ENCODE data around the gene OR56B1. TPM values are rescaled to one million over a fixed set of nuclear protein-coding genes. Genes with fewer than 3 reads are reported as not detected.

OR56B1 gene
- total and polyA plus RNA-seq, 2 donors: 0.11 TPM; not detected in 1

GRCh38 chr11:5749836-5750235 lies 13.6 kb downstream of the OR56B1 start:
- H3K4me1 ChIP-seq (ENCODE audit: control insufficient read depth in 2 of 2, insufficient read depth in 2 of 2, low read length in 2 of 2): no peaks in the 10 kb centered on the region
- H3K9me3 ChIP-seq (ENCODE audit: control insufficient read depth in 2 of 2, insufficient read depth in 1 of 2, low read length in 1 of 2): no peaks in the 10 kb centered on the region
- no peaks in the 10 kb centered on the region for H3K27me3 ChIP-seq (ENCODE audit: control insufficient read depth in 2 of 2, insufficient read depth in 1 of 2, low read length in 1 of 2)
- no peaks in the 10 kb centered on the region for H3K36me3 ChIP-seq (ENCODE audit: control insufficient read depth in 2 of 2, insufficient read depth in 2 of 2, low read length in 1 of 2)
- 96% methylated on average over 3 of the region's 3 CpGs for WGBS
- H3K27ac ChIP-seq (ENCODE audit: low read depth in 1 of 2, low read length in 1 of 2): no peak overlapping the region
- no peak overlapping the region for H3K4me3 ChIP-seq (ENCODE audit: low read length in 2 of 2)
- DNase-seq (ENCODE audit: low read depth in 6 of 9, low spot score in 9 of 9): no peak

- Histone ChIP-seq H3K9me3 (ENCODE audit: control insufficient read depth in 2 of 2, insufficient read depth in 1 of 2, low read length in 1 of 2) (no peaks in the 10 kb centered on the region), H3K4me3 (ENCODE audit: low read length in 2 of 2) (no peak within 1 kb of the TSS), H3K36me3 (ENCODE audit: control insufficient read depth in 2 of 2, insufficient read depth in 2 of 2, low read length in 1 of 2) (no peaks in the 10 kb centered on the region), H3K4me1 (ENCODE audit: control insufficient read depth in 2 of 2, insufficient read depth in 2 of 2, low read length in 2 of 2) (no peaks in the 10 kb centered on the region), H3K27me3 (ENCODE audit: control insufficient read depth in 2 of 2, insufficient read depth in 1 of 2, low read length in 1 of 2) (no peaks in the 10 kb centered on the region), H3K27ac (ENCODE audit: low read depth in 1 of 2, low read length in 1 of 2) (no peak within 1 kb of the TSS)
- DNase-seq (ENCODE audit: low read depth in 6 of 9, low spot score in 9 of 9): no peak
- WGBS: 100% methylated on average over 1 of the region's 1 CpG
Measured at GRCh38 chr11:5753943-5754342, 17.7 kb downstream of the OR56B1 start, which contains the start of gene OR52N4. Gene OR52N4, plus strand, starts transcription at chr11:5754243. Its CDS starts 498 bp downstream, at chr11:5754741.

GRCh38 chr11:5767056-5767455 lies 30.8 kb downstream of the OR56B1 start:
- no peak overlapping the region for H3K4me3 ChIP-seq (ENCODE audit: low read length in 2 of 2)
- no peak for DNase-seq (ENCODE audit: low read depth in 6 of 9, low spot score in 9 of 9)
- no peak overlapping the region for H3K27ac ChIP-seq (ENCODE audit: low read depth in 1 of 2, low read length in 1 of 2)
- H3K27me3 ChIP-seq (ENCODE audit: control insufficient read depth in 2 of 2, insufficient read depth in 1 of 2, low read length in 1 of 2): no peaks in the 10 kb centered on the region
- no peaks in the 10 kb centered on the region for H3K4me1 ChIP-seq (ENCODE audit: control insufficient read depth in 2 of 2, insufficient read depth in 2 of 2, low read length in 2 of 2)
- H3K36me3 ChIP-seq (ENCODE audit: control insufficient read depth in 2 of 2, insufficient read depth in 2 of 2, low read length in 1 of 2): no peaks in the 10 kb centered on the region
- WGBS: 82% methylated on average over 1 of the region's 1 CpG
- H3K9me3 ChIP-seq (ENCODE audit: control insufficient read depth in 2 of 2, insufficient read depth in 1 of 2, low read length in 1 of 2): no peaks in the 10 kb centered on the region

- no peak for DNase-seq (ENCODE audit: low read depth in 6 of 9, low spot score in 9 of 9)
- no peaks in the 10 kb centered on the region for H3K9me3 ChIP-seq (ENCODE audit: control insufficient read depth in 2 of 2, insufficient read depth in 1 of 2, low read length in 1 of 2)
- H3K27me3 ChIP-seq (ENCODE audit: control insufficient read depth in 2 of 2, insufficient read depth in 1 of 2, low read length in 1 of 2): no peaks in the 10 kb centered on the region
- H3K4me3 ChIP-seq (ENCODE audit: low read length in 2 of 2): no peak within 1 kb of the TSS
- H3K4me1 ChIP-seq (ENCODE audit: control insufficient read depth in 2 of 2, insufficient read depth in 2 of 2, low read length in 2 of 2): no peaks in the 10 kb centered on the region
- WGBS: 80% methylated on average over 4 of the region's 4 CpGs
- H3K27ac ChIP-seq (ENCODE audit: low read depth in 1 of 2, low read length in 1 of 2): no peak within 1 kb of the TSS
- H3K36me3 ChIP-seq (ENCODE audit: control insufficient read depth in 2 of 2, insufficient read depth in 2 of 2, low read length in 1 of 2): no peaks in the 10 kb centered on the region
Measured at GRCh38 chr11:5783255-5783654, 47.0 kb downstream of the OR56B1 start, which contains the start of gene OR52N5. Gene OR52N5, minus strand, starts transcription at chr11:5783355. Its CDS starts 4,721 bp downstream, at chr11:5778634.

Other genes starting within 250 kb of the OR56B1 start
- not detected for gene OR52D1, start 247.8 kb upstream of the OR56B1 start, total RNA-seq
- not detected for gene OR52D1, start 247.8 kb upstream of the OR56B1 start, polyA plus RNA-seq
- under 0.01 TPM for gene UBQLN3, start 226.5 kb upstream of the OR56B1 start, total RNA-seq
- gene UBQLN3, start 226.5 kb upstream of the OR56B1 start, polyA plus RNA-seq: 0.07 TPM
- gene UBQLNL, start 219.7 kb upstream of the OR56B1 start, total RNA-seq: 0.09 TPM
- gene UBQLNL, start 219.7 kb upstream of the OR56B1 start, polyA plus RNA-seq: 1.5 TPM
- 0.05 TPM for gene OR52H1, start 187.9 kb upstream of the OR56B1 start, total RNA-seq
- gene OR52H1, start 187.9 kb upstream of the OR56B1 start, polyA plus RNA-seq: not detected
- gene OR52B6, start 155.6 kb upstream of the OR56B1 start, total RNA-seq: not detected
- not detected for gene OR52B6, start 155.6 kb upstream of the OR56B1 start, polyA plus RNA-seq
- 1.7 TPM for gene TRIM6, start 139.8 kb upstream of the OR56B1 start, total RNA-seq
- gene TRIM6, start 139.8 kb upstream of the OR56B1 start, polyA plus RNA-seq: 2.9 TPM
- 15.0 TPM for gene TRIM34, start 111.4 kb upstream of the OR56B1 start, total RNA-seq
- gene TRIM34, start 111.4 kb upstream of the OR56B1 start, polyA plus RNA-seq: 8.0 TPM
- 17.6 TPM for gene TRIM5, start 51.4 kb upstream of the OR56B1 start, total RNA-seq
- 12.2 TPM for gene TRIM5, start 51.4 kb upstream of the OR56B1 start, polyA plus RNA-seq
- 78.1 TPM for gene TRIM22, start 46.7 kb upstream of the OR56B1 start, total RNA-seq
- 144 TPM for gene TRIM22, start 46.7 kb upstream of the OR56B1 start, polyA plus RNA-seq
- gene OR52N4, start 17.8 kb downstream of the OR56B1 start, total RNA-seq: 0.09 TPM
- gene OR52N4, start 17.8 kb downstream of the OR56B1 start, polyA plus RNA-seq: 0.73 TPM
- not detected for gene OR52N5, start 46.9 kb downstream of the OR56B1 start, total RNA-seq
- gene OR52N5, start 46.9 kb downstream of the OR56B1 start, polyA plus RNA-seq: 0.05 TPM
- gene OR52N1, start 54.8 kb downstream of the OR56B1 start, total RNA-seq: not detected
- gene OR52N1, start 54.8 kb downstream of the OR56B1 start, polyA plus RNA-seq: not detected
- not detected for gene OR52N2, start 72.5 kb downstream of the OR56B1 start, total RNA-seq
- gene OR52N2, start 72.5 kb downstream of the OR56B1 start, polyA plus RNA-seq: 0.23 TPM
- gene OR52E6, start 105.4 kb downstream of the OR56B1 start, total RNA-seq: not detected
- gene OR52E6, start 105.4 kb downstream of the OR56B1 start, polyA plus RNA-seq: not detected
- gene OR52E8, start 121.2 kb downstream of the OR56B1 start, total RNA-seq: not detected
- not detected for gene OR52E8, start 121.2 kb downstream of the OR56B1 start, polyA plus RNA-seq
- gene OR52E4, start 144.2 kb downstream of the OR56B1 start, total RNA-seq: not detected
- gene OR52E4, start 144.2 kb downstream of the OR56B1 start, polyA plus RNA-seq: not detected
- gene OR52E5, start 156.8 kb downstream of the OR56B1 start, total RNA-seq: not detected
- 0.05 TPM for gene OR52E5, start 156.8 kb downstream of the OR56B1 start, polyA plus RNA-seq
- gene OR56A3, start 205.8 kb downstream of the OR56B1 start, total RNA-seq: not detected
- not detected for gene OR56A3, start 205.8 kb downstream of the OR56B1 start, polyA plus RNA-seq
- gene OR56A5, start 232.0 kb downstream of the OR56B1 start, total RNA-seq: not detected
- gene OR56A5, start 232.0 kb downstream of the OR56B1 start, polyA plus RNA-seq: not detected